Endothelial cell of umbilical vein (primary cell): ENCODE measurements around the gene SERPINB6. TPM values are rescaled to one million over a fixed set of nuclear protein-coding genes. Genes with fewer than 3 reads are reported as not detected.

Experiments
- BruUV-seq: library from RNA; stranded (reverse); fragments of 400-500 nt; replicated peaks from 2 replicates; lab custom pipeline; 2021; lab: Mats Ljungman, UMichigan
- CTCF ChIA-PET: fragments of 300-600, 350-600 bp; sonication (Branson Sonifier 250); formaldehyde crosslinking; loops from one replicate; lab custom pipeline; 2021; ENCODE audit warnings: antibody characterized with exemption, inconsistent platforms; lab: Charles Lee
- POLR2A ChIA-PET: fragments of 300-600, 350-600 bp; sonication (Branson Sonifier 250); formaldehyde crosslinking; loops from one replicate; lab custom pipeline; 2021; ENCODE audit warnings: antibody characterized with exemption, inconsistent platforms; lab: Charles Lee
- DNase-seq: peaks from one replicate; pipeline ENCODE4 v3.0.0-alpha.2; 2011; ENCODE audit warnings: low read depth, low spot score
- FAIRE-seq: peaks from 2 replicates; lab custom pipeline; 2011; peaks lifted over from hg19 to GRCh38; lab: Jason Lieb, UNC
- H2AFZ ChIP-seq: 2 replicates; pipeline ENCODE4 v1.6.0; 2012; ENCODE audit warnings: low read depth, low read length, control low read depth, inconsistent platforms
- H3K27ac ChIP-seq: 2 replicates; pipeline ENCODE4 v1.5.1; 2011; ENCODE audit warnings: low read depth, mild to moderate bottlenecking, control low read depth, low read length, moderate library complexity; ENCODE audit not compliant: insufficient read depth
- H3K27me3 ChIP-seq, 2 experiments: 2 replicates each; pipeline versions ENCODE4 v1.6.0 to v1.6.1; 2011; ENCODE audit warnings: low read length in 2 of 2, mixed read lengths in 1 of 2; ENCODE audit not compliant: control insufficient read depth in 2 of 2, insufficient read depth in 2 of 2
- H3K36me3 ChIP-seq, 2 experiments: 2 replicates in 1 of 2; 3 replicates in 1 of 2; pipeline ENCODE4 v1.5.1; 2011; ENCODE audit warnings: low read length in 2 of 2, mild to moderate bottlenecking in 1 of 2, moderate library complexity in 1 of 2; ENCODE audit not compliant: control insufficient read depth in 2 of 2, insufficient read depth in 2 of 2; ENCODE audit errors: extremely low read depth in 1 of 2
- H3K4me1 ChIP-seq: 3 replicates; pipeline ENCODE4 v1.5.1; 2011; ENCODE audit warnings: mild to moderate bottlenecking, low read length; ENCODE audit not compliant: control insufficient read depth, insufficient read depth; ENCODE audit errors: extremely low read depth
- H3K4me2 ChIP-seq: 2 replicates; pipeline ENCODE4 v1.6.1; 2011; ENCODE audit warnings: low read length, control low read depth, mixed read lengths; ENCODE audit not compliant: insufficient read depth
- H3K4me3 ChIP-seq, 3 experiments: fragments of 200-600 bp in 1 of 3; sonication (generic), shearing (Covaris generic) in 1 of 3; replicated peaks in 1 of 3; 2 replicates each; pipeline ENCODE4 v1.5.1; 2011 to 2016; ENCODE audit warnings: control low read depth in 3 of 3, low read length in 3 of 3, mild to moderate bottlenecking in 2 of 3, inconsistent platforms in 1 of 3, low read depth in 1 of 3, moderate library complexity in 1 of 3; ENCODE audit not compliant: insufficient read depth in 1 of 3
- H3K79me2 ChIP-seq: 2 replicates; pipeline ENCODE4 v1.6.0; 2012; ENCODE audit warnings: low read length, inconsistent platforms; ENCODE audit not compliant: control insufficient read depth, insufficient read depth
- H3K9ac ChIP-seq: replicated peaks from 2 replicates; pipeline ENCODE3; 2011; ENCODE audit warnings: low read length, control low read depth; ENCODE audit not compliant: insufficient read depth; ENCODE audit errors: extremely low read depth
- H3K9me1 ChIP-seq: replicated peaks from 3 replicates; pipeline ENCODE4 v1.6.0; 2011; ENCODE audit warnings: mild to moderate bottlenecking, low read length; ENCODE audit not compliant: control insufficient read depth, insufficient read depth; ENCODE audit errors: extremely low read depth
- H3K9me3 ChIP-seq: replicated peaks from 2 replicates; pipeline ENCODE4 v1.5.1; 2012; ENCODE audit warnings: low read length, inconsistent platforms; ENCODE audit not compliant: control insufficient read depth, insufficient read depth
- H4K20me1 ChIP-seq: replicated peaks from 2 replicates; pipeline ENCODE3; 2011; ENCODE audit warnings: mild to moderate bottlenecking, low read length; ENCODE audit not compliant: control insufficient read depth, insufficient read depth; ENCODE audit errors: extremely low read depth
- EZH2 ChIP-seq: IDR thresholded peaks from 2 replicates; pipeline ENCODE4 v1.6.1; 2012; ENCODE audit warnings: borderline replicate concordance, low read depth, mild to moderate bottlenecking, moderate library complexity, low read length, inconsistent platforms; ENCODE audit not compliant: severe bottlenecking
- FOS ChIP-seq: IDR thresholded peaks from 2 replicates; pipeline ENCODE4 v1.6.1; 2011; ENCODE audit warnings: mild to moderate bottlenecking, low read length, moderate library complexity, borderline replicate concordance; ENCODE audit not compliant: insufficient read depth
- GATA2 ChIP-seq: IDR thresholded peaks from 2 replicates; pipeline ENCODE4 v1.7.0; 2011; ENCODE audit warnings: low read depth, mild to moderate bottlenecking, moderate library complexity, mixed read lengths, low read length; ENCODE audit not compliant: insufficient read length, insufficient read depth
- JUN ChIP-seq: IDR thresholded peaks from 2 replicates; pipeline ENCODE4 v1.6.1; 2011; ENCODE audit warnings: borderline replicate concordance, low read depth; ENCODE audit not compliant: insufficient read length, insufficient read depth
- MYC ChIP-seq: IDR thresholded peaks from one replicate; pipeline ENCODE4 v1.6.1; 2011; ENCODE audit warnings: mild to moderate bottlenecking, low read depth, low read length
- POLR2A ChIP-seq: IDR thresholded peaks from 2 replicates; pipeline ENCODE4 v1.6.1; 2012; ENCODE audit warnings: low read depth, mild to moderate bottlenecking, control low read depth, low read length
- POLR2AphosphoS5 ChIP-seq: IDR thresholded peaks from 2 replicates; pipeline ENCODE4 v1.6.1; 2012; ENCODE audit warnings: low read depth, mild to moderate bottlenecking, control low read depth, low read length, moderate library complexity; ENCODE audit not compliant: insufficient read depth
- dilution Hi-C: fragments of 300-500 bp; cut with MboI; formaldehyde crosslinking; loops from one replicate; pipeline ENCODE4 v1.15.0; 2019; ENCODE audit warnings: low sequenced_read_pairs; ENCODE audit not compliant: extremely low pct_ligation_motif_present
- intact Hi-C: fragments of 100-400 bp; cut with micrococcal nuclease; formaldehyde crosslinking; loops from one replicate; pipeline ENCODE4 v1.10.0; 2022
- polyA plus RNA-seq, 4 experiments: library from polyadenylated mRNA; depleted of rRNA in 3 of 4; stranded (reverse) in 3 of 4; unstranded in 1 of 4; fragments of >200 nt; gene quantifications; 2 replicates each; pipeline versions ENCODE4 v1.2.1 to v1.2.3, GENCODE V29; 2011 to 2012; ENCODE audit warnings: missing spikeins in 1 of 4
- total RNA-seq: library from RNA; stranded (reverse); gene quantifications from 2 replicates; pipeline ENCODE4 v1.2.3, GENCODE V29; 2021
- TF ChIP-seq, protein P1 (sequence below), 2 donors: IDR thresholded peaks; 1 replicate in 1 of 2; 2 replicates in 1 of 2; pipeline ENCODE4 v1.5.1; 2011; ENCODE audit warnings: low read length in 2 of 2, mild to moderate bottlenecking in 2 of 2, moderate library complexity in 2 of 2, control low read depth in 1 of 2, inconsistent platforms in 1 of 2, low read depth in 1 of 2; ENCODE audit not compliant: insufficient read depth in 1 of 2; ENCODE audit errors: extremely low read depth in 1 of 2
- TF ChIP-seq, protein P2 (sequence below): IDR thresholded peaks from 2 replicates; pipeline ENCODE4 v1.6.1; 2011; ENCODE audit not compliant: insufficient read depth, insufficient read length

SERPINB6 gene
- total and polyA plus RNA-seq, 2 donors (not counting 3 experiments of a cell fraction or from before 2014, with no cell fraction given), result 145 to 151 TPM

DNA sequence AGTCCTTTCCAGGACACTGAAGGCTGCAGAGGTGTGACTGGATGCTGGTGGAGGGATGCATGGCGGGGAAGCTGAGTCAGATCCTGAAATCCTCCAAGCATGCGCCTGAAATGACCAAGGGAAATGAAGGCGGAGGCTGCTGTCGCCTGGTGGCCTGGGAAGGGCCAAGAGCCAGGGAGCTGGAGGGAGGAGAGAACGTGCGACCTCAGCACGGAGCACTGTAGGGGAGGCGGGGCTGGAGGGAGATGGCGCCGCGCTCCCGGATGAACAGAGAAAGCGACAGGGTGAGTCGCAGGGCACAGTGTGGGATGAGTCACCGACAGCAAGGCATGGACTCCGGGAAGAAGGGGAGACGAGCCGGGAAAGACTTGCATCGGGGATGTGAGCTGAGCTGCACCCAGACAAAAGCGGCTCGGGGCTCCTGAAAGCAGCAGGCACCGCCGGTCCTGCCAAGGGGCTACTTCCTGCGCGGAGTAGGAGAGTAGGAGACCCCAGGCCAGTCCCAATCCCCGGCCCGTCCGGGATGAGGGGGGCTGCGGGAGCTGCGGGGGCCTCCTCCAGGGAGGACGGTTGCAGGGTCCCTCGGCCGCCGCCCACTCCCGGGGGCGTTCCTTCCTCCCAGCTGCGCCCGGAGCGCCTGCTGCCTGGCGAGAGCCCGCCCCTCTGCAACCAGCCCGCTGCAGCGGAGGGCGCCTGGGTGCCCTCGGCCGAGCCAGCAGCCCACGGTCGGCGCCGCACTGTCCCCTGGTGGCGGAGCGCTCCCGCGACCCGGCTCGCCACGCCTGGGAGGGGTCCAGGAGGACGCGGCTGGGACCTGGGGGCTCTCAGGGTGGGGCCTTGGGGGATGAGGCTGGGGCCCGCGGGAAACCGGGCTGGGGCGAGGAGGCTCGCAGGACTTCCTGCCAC, 17.3 kb upstream of the SERPINB6 start:
- CTCF ChIA-PET, result interaction anchor here (0.6 to 7.6 kb wide), 28 partner anchors 8 to 250 kb away, joined by 3 to 331 read pairs (median 4); partner anchors contain the start of genes RIPK1, SERPINB1 and SERPINB6

More for the DNA sequence above, 17.3 kb upstream of the SERPINB6 start:
- H3K27me3 ChIP-seq, result no peaks in the 10 kb centered on the region
- peak; percentile 94 for FAIRE-seq
- peak overlapping the region; percentile 84 for H3K27ac ChIP-seq
- peak overlapping the region; percentile 32 for H2AFZ ChIP-seq
- intact Hi-C loops, result loop anchor here (1.0 to 2.0 kb wide), 8 partner anchors 17 to 224 kb away; partner anchors contain the start of genes SERPINB6 and WRNIP1
- peak overlapping the region; percentile 95 for H3K9ac ChIP-seq
- dilution Hi-C loops, result no loop called here
- no peaks in the 10 kb centered on the region for H3K9me1 ChIP-seq
- H3K4me2 ChIP-seq, result peak overlapping the region; percentile 85
- H3K4me3 ChIP-seq, result peak overlapping the region; percentile 53 to 78 (median 68)
- peak; percentile 98 for DNase-seq
- H4K20me1 ChIP-seq, result no peaks in the 10 kb centered on the region
- no peaks in the 10 kb centered on the region for H3K9me3 ChIP-seq
- TSS peak; percentile 65 for BruUV-seq
- no peaks in the 10 kb centered on the region for H3K36me3 ChIP-seq
- POLR2A ChIA-PET, result interaction anchor here (0.6 to 2.0 kb wide), 5 partner anchors 8 to 110 kb away, joined by 3 to 10 read pairs (median 4); partner anchors contain the start of genes SERPINB6 and SERPINB9
- peaks cover 15% of the 10 kb centered on the region for H3K4me1 ChIP-seq
- no peaks in the 10 kb centered on the region for H3K79me2 ChIP-seq
- TF ChIP-seq, protein P1, sequence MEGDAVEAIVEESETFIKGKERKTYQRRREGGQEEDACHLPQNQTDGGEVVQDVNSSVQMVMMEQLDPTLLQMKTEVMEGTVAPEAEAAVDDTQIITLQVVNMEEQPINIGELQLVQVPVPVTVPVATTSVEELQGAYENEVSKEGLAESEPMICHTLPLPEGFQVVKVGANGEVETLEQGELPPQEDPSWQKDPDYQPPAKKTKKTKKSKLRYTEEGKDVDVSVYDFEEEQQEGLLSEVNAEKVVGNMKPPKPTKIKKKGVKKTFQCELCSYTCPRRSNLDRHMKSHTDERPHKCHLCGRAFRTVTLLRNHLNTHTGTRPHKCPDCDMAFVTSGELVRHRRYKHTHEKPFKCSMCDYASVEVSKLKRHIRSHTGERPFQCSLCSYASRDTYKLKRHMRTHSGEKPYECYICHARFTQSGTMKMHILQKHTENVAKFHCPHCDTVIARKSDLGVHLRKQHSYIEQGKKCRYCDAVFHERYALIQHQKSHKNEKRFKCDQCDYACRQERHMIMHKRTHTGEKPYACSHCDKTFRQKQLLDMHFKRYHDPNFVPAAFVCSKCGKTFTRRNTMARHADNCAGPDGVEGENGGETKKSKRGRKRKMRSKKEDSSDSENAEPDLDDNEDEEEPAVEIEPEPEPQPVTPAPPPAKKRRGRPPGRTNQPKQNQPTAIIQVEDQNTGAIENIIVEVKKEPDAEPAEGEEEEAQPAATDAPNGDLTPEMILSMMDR (IDR thresholded peaks at IDR 0.05; ENCODE audit: extremely low read depth in 1 of 2, insufficient read depth in 1 of 2, low read depth in 1 of 2, low read length in 2 of 2), result peak; percentile 80 to 82
- no peak for TF ChIP-seq GATA2
- TF ChIP-seq FOS, result peak; percentile 80
- TF ChIP-seq POLR2A, result peak; percentile 93
- TF ChIP-seq EZH2, result no peak
- TF ChIP-seq, protein P2, sequence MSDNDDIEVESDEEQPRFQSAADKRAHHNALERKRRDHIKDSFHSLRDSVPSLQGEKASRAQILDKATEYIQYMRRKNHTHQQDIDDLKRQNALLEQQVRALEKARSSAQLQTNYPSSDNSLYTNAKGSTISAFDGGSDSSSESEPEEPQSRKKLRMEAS, result peak; percentile 58
- TF ChIP-seq POLR2AphosphoS5, result peak; percentile 93
- no peak for TF ChIP-seq MYC
- TF ChIP-seq JUN, result peak; percentile 51
